Left ventricle myocardium inferior (tissue), 1 donor: ENCODE results near the gene DCUN1D1. TPM values are rescaled to one million over a fixed set of nuclear protein-coding genes. Genes with fewer than 3 reads are reported as not detected.
"Not testable (repeated sequence)": the region's sequence is repeated elsewhere in the genome, so short reads cannot be mapped to it uniquely, and the experiment has no call there.

Source experiments
- DNase-seq: peaks from one replicate; pipeline ENCODE4 v3.0.0-alpha.2; 2020
- H3K27ac ChIP-seq: fragments of 200-600 bp; replicated peaks from 2 replicates; pipeline ENCODE4 v1.8.0; 2021
- H3K27me3 ChIP-seq: fragments of 200-600 bp; 2 replicates; pipeline ENCODE4 v1.8.0; 2021; ENCODE audit warnings: low read depth
- H3K36me3 ChIP-seq: fragments of 200-600 bp; 2 replicates; pipeline ENCODE4 v1.8.0; 2021
- H3K4me1 ChIP-seq: fragments of 200-600 bp; 2 replicates; pipeline ENCODE4 v1.8.0; 2021
- H3K4me3 ChIP-seq: fragments of 200-600 bp; 2 replicates; pipeline ENCODE4 v1.8.0; 2021; ENCODE audit warnings: mild to moderate bottlenecking, moderate library complexity
- H3K9me3 ChIP-seq: fragments of 200-600 bp; replicated peaks from 2 replicates; pipeline ENCODE4 v1.8.0; 2021
- CTCF ChIP-seq: fragments of 200-600 bp; IDR thresholded peaks from 2 replicates; pipeline ENCODE4 v1.8.0; 2021; ENCODE audit warnings: antibody characterized with exemption, mild to moderate bottlenecking, borderline replicate concordance
- intact Hi-C: fragments of 100-400 bp; cut with micrococcal nuclease; formaldehyde crosslinking; loops from one replicate; pipeline ENCODE4 v1.11.0; 2022
- total RNA-seq: library from RNA; stranded (reverse); fragmentation: NEBNext Ultra II Directional; extraction: Animal tissue kit (Norgen Biotek cat#: 25700); gene quantifications from one replicate; pipeline ENCODE4 v1.2.1, GENCODE V29; 2021
- donor health status: DM: no; HTN: yes; CAD: no; lungs with severe emphysema.

The DCUN1D1 gene
- total RNA-seq, 1 donor from 2014 or later, result 31.7 TPM

GRCh38 chr3:183006396-183007002 is 26.2 kb upstream of the DCUN1D1 start:
- no peak for DNase-seq
- intact Hi-C loops, result no loop called here
- H3K27me3 ChIP-seq, result no peaks in the 10 kb centered on the region
- no peak overlapping the region for H3K4me3 ChIP-seq
- H3K36me3 ChIP-seq, result peaks cover 6% of the 10 kb centered on the region
- no peaks in the 10 kb centered on the region for H3K9me3 ChIP-seq
- no peak overlapping the region for H3K27ac ChIP-seq
- H3K4me1 ChIP-seq, result no peaks in the 10 kb centered on the region
- TF ChIP-seq CTCF, result no peak

GRCh38 chr3:182999767-183000166 is 19.4 kb upstream of the DCUN1D1 start:
- TF ChIP-seq CTCF, result no peak
- H3K4me3 ChIP-seq, result no peak overlapping the region
- no peak for DNase-seq
- H3K4me1 ChIP-seq, result no peaks in the 10 kb centered on the region
- no peaks in the 10 kb centered on the region for H3K36me3 ChIP-seq
- no peak overlapping the region for H3K27ac ChIP-seq
- intact Hi-C loops, result no loop called here
- H3K27me3 ChIP-seq, result no peaks in the 10 kb centered on the region
- peaks cover 4% of the 10 kb centered on the region for H3K9me3 ChIP-seq

DNA sequence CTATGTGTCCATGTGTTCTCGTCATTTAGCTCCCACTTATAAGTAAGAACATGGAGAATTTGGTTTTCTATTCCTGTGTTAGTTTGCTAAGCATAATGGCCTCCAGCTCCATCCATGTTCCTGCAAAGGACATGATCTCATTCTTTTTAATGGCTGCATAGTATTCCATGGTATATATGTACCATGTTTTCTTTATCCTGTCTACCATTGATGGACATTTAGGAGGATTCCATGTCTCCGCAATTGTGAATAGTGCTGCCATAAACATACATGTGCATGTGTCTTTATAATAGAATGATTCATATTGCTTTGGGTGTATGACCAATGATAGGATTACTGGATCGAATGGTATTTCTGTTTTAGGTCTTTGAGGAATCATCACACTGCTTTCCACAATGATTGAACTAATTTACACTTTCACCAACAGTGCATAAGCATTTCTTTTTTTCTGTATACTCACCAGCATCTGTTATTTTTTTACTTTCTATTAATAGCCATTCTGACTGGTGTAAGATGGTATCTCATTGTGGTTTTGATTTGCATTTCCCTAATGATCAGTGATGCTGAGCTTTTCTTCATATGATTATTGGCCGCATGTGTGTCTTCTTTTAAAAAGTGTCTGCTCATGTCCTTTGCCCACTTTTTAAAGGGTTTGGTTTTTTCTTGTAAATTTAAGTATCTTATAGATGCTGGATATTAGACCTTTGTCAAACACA is 13.3 kb upstream of the DCUN1D1 start:
- H3K36me3 ChIP-seq, intact Hi-C loops, H3K4me1 ChIP-seq, H3K27me3 ChIP-seq, H3K27ac ChIP-seq, H3K4me3 ChIP-seq, DNase-seq: not testable (repeated sequence)
- peaks cover 19% of the 10 kb centered on the region for H3K9me3 ChIP-seq

DNA sequence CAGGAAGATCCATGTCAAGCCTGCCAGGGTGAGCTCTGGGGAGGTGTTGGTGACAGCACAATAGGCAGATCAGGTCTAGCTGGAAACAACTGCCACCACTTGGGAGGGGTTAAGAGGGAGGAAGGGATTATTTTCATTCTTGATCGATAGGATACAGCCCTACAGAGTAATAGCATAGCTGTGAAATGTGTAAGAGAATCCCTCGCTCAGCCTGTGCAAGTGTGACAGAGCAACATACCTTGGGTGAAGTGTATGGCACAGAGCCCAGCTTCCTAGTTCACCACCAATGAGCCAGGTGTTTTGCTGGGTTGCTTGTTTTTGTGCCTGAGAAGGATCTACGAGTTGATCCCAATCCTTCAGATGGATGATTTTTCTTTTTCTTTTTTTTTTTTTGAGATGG is 9.2 kb upstream of the DCUN1D1 start:
- no peak for TF ChIP-seq CTCF
- H3K27ac ChIP-seq, result no peak overlapping the region
- no peaks in the 10 kb centered on the region for H3K4me1 ChIP-seq
- intact Hi-C loops, result no loop called here
- DNase-seq, result no peak
- H3K4me3 ChIP-seq, result no peak overlapping the region
- H3K9me3 ChIP-seq, result peaks cover 13% of the 10 kb centered on the region
- no peaks in the 10 kb centered on the region for H3K36me3 ChIP-seq
- H3K27me3 ChIP-seq, result no peaks in the 10 kb centered on the region

DNA sequence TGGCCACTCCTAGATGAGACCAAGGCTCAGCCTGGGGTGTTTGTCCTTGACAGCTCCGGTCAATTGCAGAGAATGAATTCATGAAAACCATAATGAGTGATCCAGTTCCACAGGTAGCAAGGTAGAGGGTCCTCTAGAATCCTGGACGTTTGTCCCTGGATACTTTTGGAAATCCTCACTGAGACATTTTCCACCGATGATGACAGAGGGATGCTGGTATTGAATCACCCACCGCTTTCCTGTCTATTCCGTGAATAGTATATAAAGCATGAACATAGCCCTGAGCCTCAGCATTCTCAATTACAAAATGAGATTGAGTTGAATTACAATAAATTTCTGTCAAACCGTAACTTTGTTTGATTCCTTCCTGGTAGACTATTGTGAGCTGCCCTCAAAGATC is 5.7 kb upstream of the DCUN1D1 start:
- no peak overlapping the region for H3K4me3 ChIP-seq
- no peak for DNase-seq
- no peaks in the 10 kb centered on the region for H3K27me3 ChIP-seq
- no peak for TF ChIP-seq CTCF
- no peaks in the 10 kb centered on the region for H3K36me3 ChIP-seq
- H3K4me1 ChIP-seq, result peaks cover 2% of the 10 kb centered on the region
- intact Hi-C loops, result no loop called here
- H3K27ac ChIP-seq, result no peak overlapping the region
- no peaks in the 10 kb centered on the region for H3K9me3 ChIP-seq

DNA sequence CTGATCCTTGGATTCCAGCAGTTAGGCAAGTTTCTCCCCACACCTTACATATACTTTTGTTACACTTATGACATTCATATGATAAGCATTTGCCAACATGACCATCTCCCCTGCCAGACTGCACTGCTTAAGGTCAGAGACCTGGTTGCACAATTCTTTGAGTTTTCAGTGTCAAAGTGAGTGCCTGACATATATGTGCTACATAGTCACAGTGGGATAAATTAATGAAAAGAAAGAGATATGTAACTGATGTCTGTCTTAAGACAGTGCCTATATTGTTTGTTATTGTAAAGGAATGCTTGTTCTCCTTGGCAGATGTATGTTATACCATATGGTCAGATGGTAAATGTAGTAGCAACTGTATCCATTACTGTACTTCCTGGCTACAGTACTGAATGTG is 3.5 kb upstream of the DCUN1D1 start:
- TF ChIP-seq CTCF, result no peak
- Histone ChIP-seq H3K4me3 (no peak overlapping the region), H3K4me1 (peaks cover 18% of the 10 kb centered on the region), H3K27me3 (no peaks in the 10 kb centered on the region), H3K27ac (no peak overlapping the region), H3K9me3 (no peaks in the 10 kb centered on the region), H3K36me3 (no peaks in the 10 kb centered on the region)
- intact Hi-C loops, result no loop called here
- DNase-seq, result no peak
